Tibial artery (tissue), 4 donors: ENCODE results near the gene SUCLA2.
"Not testable (repeated sequence)": the region's sequence is repeated elsewhere in the genome, so short reads cannot be mapped to it uniquely, and the experiment has no call there.

Source experiments
- DNase-seq, 2 donors: peaks; one replicate each; pipeline ENCODE4 v3.0.0-alpha.2; 2019
- H3K27ac ChIP-seq, 2 donors: fragments of 200-600 bp; sonication (generic) in 1 of 2; 1 replicate in 1 of 2; 2 replicates in 1 of 2; pipeline ENCODE4 v1.5.1; 2018 to 2019; ENCODE audit warnings: mild to moderate bottlenecking in 1 of 2
- H3K27me3 ChIP-seq, 2 donors: fragments of 200-600 bp; sonication (generic) in 1 of 2; one replicate each; pipeline versions ENCODE4 v1.5.1 to v1.6.0; 2016 to 2019
- H3K36me3 ChIP-seq, 3 donors: fragments of 200-600 bp; sonication (generic) in 2 of 3; one replicate each; pipeline ENCODE4 v1.5.1; 2016 to 2019; ENCODE audit warnings: mild to moderate bottlenecking in 2 of 3
- H3K4me1 ChIP-seq, 4 donors: fragments of 200-600 bp; sonication (generic) in 2 of 4; 1 replicate in 3 of 4; 2 replicates in 1 of 4; pipeline ENCODE4 v1.5.1; 2016 to 2019
- H3K4me3 ChIP-seq, 2 donors: fragments of 200-600 bp; sonication (generic) in 1 of 2; 1 replicate in 1 of 2; 2 replicates in 1 of 2; pipeline ENCODE4 v1.5.1; 2018 to 2019; ENCODE audit warnings: mild to moderate bottlenecking in 2 of 2
- H3K9me3 ChIP-seq, 3 donors: fragments of 200-600 bp; sonication (generic) in 1 of 3; one replicate each; pipeline ENCODE4 v1.5.1; 2016 to 2019
- intact Hi-C: fragments of 100-400 bp; cut with DNase I; formaldehyde crosslinking; loops from one replicate; pipeline ENCODE4 v1.15.0; 2023; ENCODE audit warnings: low total_unique reads
- TF ChIP-seq, protein P1 (sequence below), 2 experiments: fragments of 200-600 bp in 1 of 2; fragments of 450-650 bp in 1 of 2; IDR thresholded peaks; one replicate each; pipeline ENCODE4 v1.5.1; 2017 to 2019; ENCODE audit warnings: antibody characterized with exemption in 2 of 2, mild to moderate bottlenecking in 1 of 2, moderate library complexity in 1 of 2

The SUCLA2 gene

DNA sequence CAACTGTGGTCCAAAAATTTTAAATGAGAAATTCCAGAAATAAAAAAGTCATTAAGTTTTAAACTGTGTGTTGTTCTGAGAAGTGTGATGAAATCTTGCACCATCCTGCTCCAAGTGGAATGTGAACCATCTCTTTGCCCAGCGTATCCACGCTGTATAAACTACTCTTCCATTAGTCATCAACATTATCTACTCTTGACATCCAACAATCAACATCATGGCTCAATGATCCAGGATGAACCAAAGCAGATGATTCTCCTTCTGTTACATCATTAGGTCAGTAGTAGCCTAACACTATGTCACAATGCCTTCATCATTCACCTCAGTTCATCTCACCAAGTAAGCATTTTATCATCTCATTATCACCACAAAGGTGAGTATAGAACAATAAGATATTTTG is 55.3 kb downstream of the SUCLA2 start:
- H3K27ac ChIP-seq = no peak overlapping the region
- H3K27me3 ChIP-seq = no peaks in the 10 kb centered on the region
- no peak overlapping the region for H3K4me3 ChIP-seq
- no peaks in the 10 kb centered on the region for H3K9me3 ChIP-seq
- TF ChIP-seq, protein P1, sequence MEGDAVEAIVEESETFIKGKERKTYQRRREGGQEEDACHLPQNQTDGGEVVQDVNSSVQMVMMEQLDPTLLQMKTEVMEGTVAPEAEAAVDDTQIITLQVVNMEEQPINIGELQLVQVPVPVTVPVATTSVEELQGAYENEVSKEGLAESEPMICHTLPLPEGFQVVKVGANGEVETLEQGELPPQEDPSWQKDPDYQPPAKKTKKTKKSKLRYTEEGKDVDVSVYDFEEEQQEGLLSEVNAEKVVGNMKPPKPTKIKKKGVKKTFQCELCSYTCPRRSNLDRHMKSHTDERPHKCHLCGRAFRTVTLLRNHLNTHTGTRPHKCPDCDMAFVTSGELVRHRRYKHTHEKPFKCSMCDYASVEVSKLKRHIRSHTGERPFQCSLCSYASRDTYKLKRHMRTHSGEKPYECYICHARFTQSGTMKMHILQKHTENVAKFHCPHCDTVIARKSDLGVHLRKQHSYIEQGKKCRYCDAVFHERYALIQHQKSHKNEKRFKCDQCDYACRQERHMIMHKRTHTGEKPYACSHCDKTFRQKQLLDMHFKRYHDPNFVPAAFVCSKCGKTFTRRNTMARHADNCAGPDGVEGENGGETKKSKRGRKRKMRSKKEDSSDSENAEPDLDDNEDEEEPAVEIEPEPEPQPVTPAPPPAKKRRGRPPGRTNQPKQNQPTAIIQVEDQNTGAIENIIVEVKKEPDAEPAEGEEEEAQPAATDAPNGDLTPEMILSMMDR (IDR thresholded peaks at IDR 0.05) = no peak
- intact Hi-C loops = no loop called here
- peaks cover 38 to 56% (median 51%) of the 10 kb centered on the region in 3 donors for H3K36me3 ChIP-seq
- no peak for DNase-seq
- no peaks in the 10 kb centered on the region for H3K4me1 ChIP-seq

DNA sequence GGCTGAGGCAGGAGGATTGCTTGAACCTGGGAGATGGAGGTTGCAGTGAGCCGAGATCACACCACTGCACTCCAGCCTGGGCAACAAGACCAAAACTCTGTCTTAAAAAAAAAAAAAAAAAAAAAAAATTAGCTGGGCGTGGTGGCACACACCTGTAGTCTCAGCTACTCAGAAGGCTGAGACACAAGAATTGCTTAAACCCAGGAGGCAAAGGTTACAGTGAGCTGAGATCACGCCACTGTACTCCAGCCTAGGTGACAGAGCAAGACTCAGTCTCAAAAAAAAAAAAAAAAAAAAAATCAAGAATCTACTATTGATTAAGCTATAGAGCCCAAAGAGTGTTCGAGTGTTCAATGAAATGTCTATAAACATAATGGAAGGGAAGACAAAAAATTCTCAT is 55.9 kb downstream of the SUCLA2 start:
- H3K9me3 ChIP-seq, H3K27ac ChIP-seq: not testable (repeated sequence)
- H3K36me3 ChIP-seq = peaks cover 38 to 55% (median 48%) of the 10 kb centered on the region in 3 donors

DNA sequence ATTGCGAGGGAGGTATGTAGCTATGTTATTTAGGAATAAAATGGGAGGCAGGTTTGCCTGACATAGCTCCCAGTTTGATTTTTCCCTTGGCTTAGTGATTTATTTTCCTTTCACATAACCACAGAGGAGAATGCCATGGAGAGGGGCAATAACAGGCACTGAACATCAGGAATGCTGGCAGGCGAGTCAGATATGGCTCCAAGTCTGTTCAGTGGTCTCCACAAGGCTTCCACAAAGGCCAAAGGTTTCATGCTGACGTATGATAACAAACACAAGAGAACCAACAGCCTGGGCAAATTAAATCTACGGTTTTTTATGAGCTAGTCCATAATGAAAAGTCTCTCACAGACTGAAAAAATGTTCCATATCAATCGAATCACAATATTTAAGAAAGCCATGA is 66.7 kb downstream of the SUCLA2 start:
- no peak for DNase-seq
- Histone ChIP-seq H3K36me3 (peaks cover 0 to 9% (median 5%) of the 10 kb centered on the region in 3 donors), H3K9me3 (no peaks in the 10 kb centered on the region), H3K27ac (no peak overlapping the region), H3K4me1 (no peaks in the 10 kb centered on the region), H3K27me3 (no peaks in the 10 kb centered on the region), H3K4me3 (no peak overlapping the region)
- TF ChIP-seq, protein P1 (IDR thresholded peaks at IDR 0.05) = no peak
- intact Hi-C loops = no loop called here

More for the DNA sequence above, 55.9 kb downstream of the SUCLA2 start:
- H3K4me1 ChIP-seq, intact Hi-C loops, DNase-seq, H3K4me3 ChIP-seq, H3K27me3 ChIP-seq: not testable (repeated sequence)

DNA sequence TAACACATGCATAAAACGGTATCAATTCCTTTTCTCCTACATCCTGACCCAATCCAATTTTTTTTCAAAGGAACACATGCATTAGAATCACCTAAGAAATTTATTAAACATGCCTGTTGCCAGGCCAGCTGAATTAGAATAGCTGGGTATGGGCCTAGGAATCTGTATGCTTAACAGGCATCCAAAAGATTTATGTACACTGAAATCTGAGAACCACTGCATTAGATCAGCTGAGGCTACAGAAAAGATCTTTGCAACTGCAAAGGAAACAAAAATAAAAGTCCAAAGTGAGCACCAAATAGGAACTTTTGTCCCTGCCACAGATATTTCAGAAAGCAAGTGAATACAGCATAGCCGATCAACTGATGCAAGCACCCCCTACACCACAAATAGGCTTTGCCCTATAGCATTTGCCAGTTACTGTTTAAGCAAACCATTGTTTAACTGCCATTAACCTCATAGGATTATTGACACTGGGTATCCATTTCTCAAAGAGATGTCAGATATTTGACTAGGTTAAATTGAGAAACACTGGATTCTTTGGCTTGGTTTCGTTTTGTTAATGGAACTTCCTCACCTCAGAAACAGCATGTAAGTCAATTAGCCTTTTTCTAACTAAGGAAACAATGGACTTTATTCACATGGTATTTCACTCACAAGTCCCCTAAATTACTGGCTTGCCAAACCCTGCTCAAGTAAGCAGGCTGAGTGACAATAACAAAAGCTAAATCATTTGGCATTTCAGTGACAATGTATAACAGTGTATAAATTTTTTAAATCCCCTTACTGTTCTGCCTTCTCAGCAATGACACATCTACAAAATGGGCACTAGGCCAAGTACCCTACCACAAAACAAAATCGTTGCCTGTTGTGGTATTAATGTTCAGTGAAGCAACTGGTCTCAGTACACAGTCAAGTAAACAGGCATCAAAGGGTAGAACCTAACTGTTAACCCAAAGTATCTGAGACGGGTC is 67.8 kb downstream of the SUCLA2 start:
- H3K36me3 ChIP-seq = peaks cover 0 to 5% (median 2%) of the 10 kb centered on the region in 3 donors
- no peaks in the 10 kb centered on the region for H3K27me3 ChIP-seq
- intact Hi-C loops = no loop called here
- no peak overlapping the region for H3K4me3 ChIP-seq
- H3K27ac ChIP-seq = no peak overlapping the region
- no peaks in the 10 kb centered on the region for H3K4me1 ChIP-seq
- TF ChIP-seq, protein P1 (IDR thresholded peaks at IDR 0.05) = no peak
- H3K9me3 ChIP-seq = no peaks in the 10 kb centered on the region
- DNase-seq = no peak

DNA sequence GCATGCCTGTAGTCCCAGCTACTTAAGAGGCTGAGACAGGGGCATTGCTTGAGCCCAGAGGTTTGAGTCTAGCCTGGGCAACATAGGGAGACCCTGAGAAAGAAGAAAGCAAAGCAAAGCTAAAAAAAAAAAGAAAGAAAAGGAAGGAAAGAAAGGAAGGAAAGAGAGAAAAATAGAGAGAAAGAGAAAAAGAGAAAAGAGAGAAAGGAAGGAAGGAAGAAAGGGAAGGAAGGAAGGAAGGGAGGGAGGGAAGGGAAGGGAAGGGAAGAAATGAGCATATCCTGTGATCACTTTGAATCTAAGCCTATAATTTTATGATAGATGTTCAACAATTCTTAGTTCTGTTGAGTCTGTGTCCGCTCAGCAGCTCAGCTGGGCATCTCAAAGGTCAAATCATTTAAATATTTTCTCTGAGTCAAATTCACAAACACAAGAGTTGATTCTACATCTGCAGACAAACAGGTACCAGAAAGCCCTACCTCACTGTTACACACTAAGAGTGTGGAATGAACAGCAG is 70.4 kb downstream of the SUCLA2 start:
- intact Hi-C loops = no loop called here
- TF ChIP-seq, protein P1 (IDR thresholded peaks at IDR 0.05) = no peak

DNA sequence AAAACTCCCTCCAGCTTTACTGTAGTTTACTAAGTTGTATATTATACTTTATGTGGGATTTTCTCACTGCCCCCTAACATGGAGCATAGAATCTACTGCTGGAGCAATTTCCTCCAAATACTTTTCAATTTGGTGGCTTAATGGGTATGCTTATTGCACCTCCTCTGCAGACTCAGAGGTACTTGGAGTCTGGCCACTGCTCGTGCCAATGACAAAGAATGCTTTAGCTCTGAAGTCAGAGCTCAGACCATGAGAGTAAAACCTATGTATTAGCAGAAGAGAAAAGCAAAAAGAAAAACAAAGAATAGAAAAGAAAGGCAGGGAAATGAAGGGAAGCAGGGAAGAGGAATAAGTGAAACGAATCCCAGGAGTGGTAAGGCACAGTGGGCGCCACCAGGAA is 71.9 kb downstream of the SUCLA2 start:
- Histone ChIP-seq H3K4me3 (no peak overlapping the region), H3K4me1 (no peaks in the 10 kb centered on the region), H3K27me3 (no peaks in the 10 kb centered on the region), H3K9me3 (no peaks in the 10 kb centered on the region), H3K36me3 (no peaks in the 10 kb centered on the region), H3K27ac (no peak overlapping the region)
- no peak for DNase-seq
- TF ChIP-seq, protein P1 (IDR thresholded peaks at IDR 0.05) = no peak
- intact Hi-C loops = no loop called here

More for the DNA sequence above, 70.4 kb downstream of the SUCLA2 start:
- no peaks in the 10 kb centered on the region for H3K4me1 ChIP-seq
- H3K9me3 ChIP-seq = no peaks in the 10 kb centered on the region
- H3K36me3 ChIP-seq = no peaks in the 10 kb centered on the region
- H3K27me3 ChIP-seq = no peaks in the 10 kb centered on the region
- H3K27ac ChIP-seq = no peak overlapping the region
- DNase-seq = no peak
- no peak overlapping the region for H3K4me3 ChIP-seq
